ENCODE results near the gene TSPAN18. TPM values are rescaled to one million over a fixed set of nuclear protein-coding genes. Genes with fewer than 3 reads are reported as not detected.

The TSPAN18 gene, protein sequence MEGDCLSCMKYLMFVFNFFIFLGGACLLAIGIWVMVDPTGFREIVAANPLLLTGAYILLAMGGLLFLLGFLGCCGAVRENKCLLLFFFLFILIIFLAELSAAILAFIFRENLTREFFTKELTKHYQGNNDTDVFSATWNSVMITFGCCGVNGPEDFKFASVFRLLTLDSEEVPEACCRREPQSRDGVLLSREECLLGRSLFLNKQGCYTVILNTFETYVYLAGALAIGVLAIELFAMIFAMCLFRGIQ
- total RNA-seq: 26.3 and 47.2 TPM in 2 replicates

DNA sequence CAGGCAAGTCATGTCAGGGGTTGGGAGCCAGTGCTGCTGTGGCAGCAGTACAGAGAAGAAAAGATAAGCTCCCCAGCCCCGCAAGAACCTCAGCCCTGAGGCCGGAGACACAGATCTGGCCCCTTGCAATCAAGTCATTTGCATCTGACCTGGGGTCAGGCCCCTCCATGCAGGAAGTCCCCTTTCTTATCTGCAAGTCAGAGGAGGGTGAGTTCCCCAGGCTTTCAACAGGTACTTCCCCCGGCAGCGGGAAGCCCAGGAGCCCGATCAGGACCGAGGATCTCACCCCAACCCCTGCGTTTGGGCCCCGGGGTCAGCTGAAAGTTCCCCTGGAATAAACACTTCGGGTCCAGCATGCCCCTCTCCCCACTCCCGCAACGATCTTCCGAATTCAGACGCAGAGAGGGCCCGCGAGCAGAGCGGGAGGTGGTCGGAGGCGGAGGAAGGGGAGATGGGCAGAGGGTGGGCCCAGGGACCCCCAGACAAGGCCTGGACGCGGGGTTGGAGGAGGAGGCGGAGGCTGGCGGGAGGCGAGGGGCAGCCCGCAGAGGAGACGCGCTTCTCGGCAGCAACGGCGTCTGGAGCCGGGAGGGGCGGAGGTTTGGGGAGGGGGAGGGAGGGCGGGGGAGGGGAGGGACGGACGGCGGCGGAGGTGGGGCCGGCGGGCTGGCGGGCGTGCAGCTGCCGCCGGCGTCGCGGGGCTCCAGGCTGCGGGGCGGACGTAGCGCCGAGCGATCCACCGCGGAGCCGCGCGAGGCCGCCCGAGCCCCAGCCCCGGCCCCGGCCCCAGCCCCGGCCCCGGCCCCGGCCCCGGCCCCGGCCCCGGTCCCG lies at the start of gene TSPAN18:
TSPAN18 (plus strand) TSS at position 680 of the 831 bp plus-strand sequence. CDS start 179,455 bp downstream, outside the sequence.
- DNase-seq (ENCODE audit: low read depth in 2 of 2): peak in 1 of 2 donors; percentile 41

DNA sequence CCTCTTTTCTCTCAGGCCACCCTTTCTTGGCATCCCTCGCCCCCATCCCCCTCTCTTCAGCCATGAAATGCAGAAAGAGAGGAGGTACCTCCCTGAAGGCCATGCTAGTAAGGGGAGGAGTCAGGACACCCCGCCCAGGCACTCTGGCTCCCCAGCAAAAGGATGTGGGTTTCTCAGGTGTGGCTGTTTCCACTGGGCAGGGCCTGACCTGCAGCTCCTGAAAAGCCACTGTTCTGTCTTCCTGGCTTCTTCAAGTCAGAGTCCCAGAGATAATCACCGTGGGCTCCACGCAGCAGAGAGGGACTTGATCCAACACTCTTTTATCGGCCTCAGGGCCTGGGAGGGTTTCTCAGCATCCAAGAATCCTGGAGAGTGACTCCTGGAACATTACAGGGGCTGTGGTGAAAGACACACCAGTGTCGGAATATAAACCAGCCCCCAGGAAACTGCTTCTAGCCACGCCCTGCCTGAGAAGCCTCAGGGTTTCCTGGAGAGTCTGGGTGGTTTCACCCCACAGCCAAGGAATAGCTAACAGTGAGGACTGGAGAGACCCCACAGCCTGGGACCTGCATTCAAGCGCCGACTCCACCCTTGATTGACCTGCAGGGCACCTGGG lies 45.7 kb upstream of the TSPAN18 start:
- DNase-seq (ENCODE audit: low read depth in 2 of 2): no peak

DNA sequence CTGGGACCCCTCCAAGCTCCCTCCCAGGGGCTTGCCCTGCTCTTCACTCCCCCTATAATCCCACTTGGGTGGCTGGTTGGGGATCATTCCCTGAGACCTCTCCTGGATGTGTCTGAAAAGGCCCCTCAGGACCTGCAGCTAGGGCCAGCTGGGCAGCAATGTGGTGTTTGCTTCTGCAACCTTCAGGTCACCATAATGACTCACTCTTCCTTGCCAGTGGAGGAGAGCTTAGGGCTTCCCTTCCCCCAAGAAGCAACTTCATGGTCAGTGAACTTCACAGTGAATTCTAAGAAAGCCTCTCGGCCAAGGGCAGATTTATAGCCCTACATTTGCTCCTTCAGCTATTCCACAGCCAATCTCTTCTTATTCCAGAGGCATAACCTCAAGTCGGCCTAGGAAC lies 45.1 kb upstream of the TSPAN18 start:
- peak in 1 of 2 donors; percentile 80 for DNase-seq (ENCODE audit: low read depth in 2 of 2)

DNA sequence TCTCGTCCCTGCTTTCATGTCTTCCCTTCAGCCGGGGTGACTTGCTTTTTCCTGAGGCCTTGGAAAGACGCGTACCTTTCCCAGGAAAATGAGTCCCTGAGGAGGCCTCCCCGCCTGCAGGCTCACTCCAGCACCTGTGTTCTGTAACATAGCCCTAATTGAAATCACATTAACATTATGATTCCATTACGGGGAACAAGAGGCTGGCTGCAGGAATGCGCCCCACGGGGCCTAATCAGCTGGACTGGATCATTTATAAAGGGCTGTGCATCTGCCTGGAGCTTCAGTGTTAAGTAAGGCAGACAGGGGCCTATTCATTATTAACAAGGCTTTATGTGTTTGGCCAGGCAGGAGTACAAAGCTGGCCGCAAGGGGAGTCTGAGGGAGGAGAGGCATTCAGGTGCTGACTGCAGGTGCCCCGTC lies 41.9 kb upstream of the TSPAN18 start:
- DNase-seq (ENCODE audit: low read depth in 2 of 2): no peak

DNA sequence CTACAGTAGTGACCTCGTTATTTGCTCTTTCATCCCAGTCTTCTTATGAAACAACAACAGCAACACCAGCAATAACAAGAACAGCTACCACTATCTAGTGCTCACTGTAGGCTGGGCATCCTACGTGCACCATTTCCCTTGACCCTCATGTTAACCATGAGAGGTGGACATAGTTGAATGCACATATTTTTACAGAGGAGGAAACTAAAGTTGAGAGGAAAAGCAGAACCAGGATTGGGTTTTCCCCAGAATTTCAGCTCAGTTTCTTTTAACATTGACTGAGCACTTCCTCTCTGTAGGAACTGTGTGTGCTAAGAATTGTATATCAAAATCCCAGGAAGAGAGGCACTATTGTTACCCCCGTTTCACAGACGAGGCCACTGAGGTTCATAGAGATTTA lies 39.4 kb upstream of the TSPAN18 start:
- DNase-seq (ENCODE audit: low read depth in 2 of 2): no peak

DNA sequence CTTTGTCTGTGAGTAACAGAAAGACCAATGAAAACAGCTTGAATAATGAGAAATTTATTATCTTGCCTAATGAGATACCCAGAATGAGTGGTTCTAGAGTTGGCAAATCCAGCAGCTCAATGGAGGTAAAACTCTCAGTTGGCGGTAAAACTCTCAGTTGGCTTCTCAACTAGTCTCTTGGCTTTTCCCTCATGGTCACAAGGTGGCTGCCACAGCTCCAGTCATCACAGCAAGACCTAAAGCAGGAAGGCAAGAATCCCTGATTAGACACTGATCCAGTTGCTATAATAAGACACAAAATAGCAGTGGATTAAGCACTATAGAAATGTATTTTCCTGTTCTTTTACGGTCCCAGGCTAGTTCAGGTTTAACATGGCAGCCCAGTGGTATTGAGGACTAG lies 37.5 kb upstream of the TSPAN18 start:
- no peak for DNase-seq (ENCODE audit: low read depth in 2 of 2)

DNA sequence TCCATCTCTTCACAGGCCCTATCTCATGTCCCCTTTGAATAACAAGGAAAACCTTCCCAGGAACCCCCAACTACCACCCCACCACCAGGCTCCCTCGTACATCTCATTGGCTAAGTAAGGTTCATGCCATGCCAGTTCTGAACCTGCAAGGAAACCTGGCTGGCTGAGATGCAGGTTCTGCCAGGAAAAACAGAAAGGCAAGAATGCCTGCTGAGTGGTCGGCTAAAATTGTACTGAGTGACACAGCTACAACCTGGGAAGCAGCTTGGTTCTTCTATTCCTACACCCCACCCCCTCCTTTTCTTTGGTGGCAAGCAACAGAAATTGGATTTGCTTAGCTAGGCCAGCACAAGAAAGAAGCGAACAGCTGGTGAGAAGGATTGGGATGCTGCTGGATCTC lies 36.1 kb upstream of the TSPAN18 start:
- no peak for DNase-seq (ENCODE audit: low read depth in 2 of 2)

DNA sequence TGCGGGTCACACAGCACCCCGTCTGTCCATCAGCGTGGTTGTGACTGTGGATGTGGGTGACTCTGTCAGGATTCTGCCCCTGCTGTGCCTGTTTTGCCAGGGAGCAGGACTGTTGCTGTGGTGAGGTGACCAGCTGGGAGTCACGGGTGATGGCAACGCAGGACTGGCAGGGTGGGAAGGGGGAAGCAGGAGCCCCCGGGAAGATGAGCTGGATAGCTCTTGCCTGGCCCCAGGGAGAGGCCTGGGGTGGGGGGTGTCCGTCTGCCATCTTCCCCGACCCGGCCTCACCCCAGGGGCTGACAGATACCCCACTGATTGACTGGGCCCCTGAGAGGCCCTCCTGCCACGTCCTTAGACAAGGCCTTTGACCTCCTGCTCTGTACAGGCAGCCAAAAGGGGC lies 34.3 kb upstream of the TSPAN18 start:
- no peak for DNase-seq (ENCODE audit: low read depth in 2 of 2)

DNA sequence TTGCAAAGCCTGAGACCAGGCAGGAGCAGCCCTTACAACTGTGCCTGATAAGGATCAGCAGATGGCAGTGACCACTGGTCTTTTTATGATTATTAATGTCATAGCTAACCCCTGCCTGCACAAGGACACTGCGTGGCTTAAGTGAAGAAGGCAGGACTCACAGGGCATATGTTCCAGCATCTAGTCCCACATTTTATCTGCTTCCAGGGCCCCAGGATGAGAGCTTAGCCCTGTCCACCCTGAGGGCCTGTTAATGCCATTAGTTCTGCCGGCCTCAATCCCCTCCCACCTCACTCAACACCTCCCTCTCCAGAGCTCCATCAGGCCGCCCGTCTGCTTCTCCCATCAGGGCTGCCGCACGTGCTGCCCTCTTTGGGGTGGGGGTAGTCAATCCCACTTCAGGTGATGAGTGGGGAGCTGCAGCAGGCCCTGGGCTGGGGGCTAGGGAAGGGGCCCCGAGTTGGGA lies 33.1 kb upstream of the TSPAN18 start:
- no peak for DNase-seq (ENCODE audit: low read depth in 2 of 2)

DNA sequence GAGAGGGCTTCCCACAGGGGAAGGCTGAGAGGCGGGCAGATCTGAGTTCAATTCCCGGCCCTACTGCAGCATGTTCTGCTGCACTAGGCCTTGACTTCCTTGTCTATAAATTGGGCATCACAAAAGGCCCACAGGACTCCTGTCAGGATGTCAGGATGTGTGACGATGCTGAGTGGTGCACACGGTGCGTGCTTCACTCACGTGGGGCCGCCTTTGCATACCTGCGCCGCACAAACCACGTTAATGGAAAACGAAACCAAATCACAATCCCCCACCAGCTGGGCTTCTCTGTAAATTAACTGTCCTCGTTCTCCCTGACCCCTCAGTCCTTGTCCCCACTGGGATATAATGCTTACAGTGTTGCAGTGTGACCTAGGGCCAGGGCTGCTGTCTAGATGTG lies 32.3 kb upstream of the TSPAN18 start:
- DNase-seq (ENCODE audit: low read depth in 2 of 2): no peak

DNA sequence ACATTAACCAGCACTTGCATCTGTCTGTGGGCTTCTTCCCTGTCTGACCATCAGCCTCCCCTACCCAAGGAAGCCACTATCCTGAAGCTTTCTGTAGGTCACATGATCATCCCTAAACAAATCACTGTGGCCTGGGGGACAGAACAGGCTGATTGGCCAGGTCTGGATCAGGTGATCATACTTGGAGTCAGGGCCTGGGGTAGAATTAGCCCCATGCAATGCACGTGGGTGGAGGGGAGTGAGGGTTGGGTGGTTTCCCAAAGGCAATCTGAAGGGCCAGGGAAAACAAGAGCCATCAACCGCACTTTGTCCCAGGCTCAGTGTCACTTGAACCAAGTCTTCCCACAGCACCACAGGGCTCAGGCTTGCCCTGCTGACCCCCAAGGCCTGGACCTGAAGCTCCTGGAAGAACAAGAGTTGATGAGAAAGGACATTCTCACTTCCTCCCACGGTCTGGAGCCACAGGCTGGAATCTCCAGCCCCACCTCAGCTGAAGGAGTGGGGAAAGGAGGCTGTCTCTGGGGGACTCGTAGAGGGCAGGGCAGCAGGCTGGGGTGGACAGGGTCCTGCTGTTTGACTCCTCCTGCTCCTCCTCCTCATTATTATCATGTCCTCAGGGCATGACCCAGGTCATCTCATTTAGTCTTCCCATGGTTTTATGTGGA lies 31.5 kb upstream of the TSPAN18 start:
- no peak for DNase-seq (ENCODE audit: low read depth in 2 of 2)

DNA sequence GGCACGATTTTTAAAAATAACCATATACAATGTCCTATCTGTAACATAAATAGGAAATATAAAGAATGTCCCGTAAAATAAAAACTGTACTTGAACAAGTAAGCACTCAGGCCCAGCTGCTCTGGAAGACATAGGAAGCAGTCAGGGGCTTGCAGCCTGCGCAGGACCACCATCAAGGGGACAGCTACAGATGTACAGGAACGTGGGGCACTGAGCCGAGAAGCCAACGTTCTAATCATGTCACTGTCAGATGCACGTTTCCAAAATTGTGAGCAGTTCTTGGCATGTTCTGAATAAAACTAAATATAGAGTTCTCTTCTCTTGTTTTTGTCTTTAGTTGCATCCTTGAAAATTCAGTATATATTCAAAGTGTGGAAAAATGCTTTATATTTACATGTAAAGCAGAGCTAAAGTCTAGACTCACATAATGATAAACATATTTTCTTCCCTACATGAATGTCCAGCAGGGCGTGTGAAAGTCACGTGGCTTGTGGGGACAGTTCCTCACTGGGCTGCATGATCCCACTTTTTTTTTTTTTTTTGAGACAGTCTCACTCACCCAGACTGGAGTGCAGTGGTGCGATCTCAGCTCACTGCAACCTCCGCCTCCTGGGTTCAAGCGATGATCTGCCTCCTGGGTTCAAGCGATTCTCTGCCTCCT lies 28.4 kb upstream of the TSPAN18 start:
- DNase-seq (ENCODE audit: low read depth in 2 of 2): no peak

DNA sequence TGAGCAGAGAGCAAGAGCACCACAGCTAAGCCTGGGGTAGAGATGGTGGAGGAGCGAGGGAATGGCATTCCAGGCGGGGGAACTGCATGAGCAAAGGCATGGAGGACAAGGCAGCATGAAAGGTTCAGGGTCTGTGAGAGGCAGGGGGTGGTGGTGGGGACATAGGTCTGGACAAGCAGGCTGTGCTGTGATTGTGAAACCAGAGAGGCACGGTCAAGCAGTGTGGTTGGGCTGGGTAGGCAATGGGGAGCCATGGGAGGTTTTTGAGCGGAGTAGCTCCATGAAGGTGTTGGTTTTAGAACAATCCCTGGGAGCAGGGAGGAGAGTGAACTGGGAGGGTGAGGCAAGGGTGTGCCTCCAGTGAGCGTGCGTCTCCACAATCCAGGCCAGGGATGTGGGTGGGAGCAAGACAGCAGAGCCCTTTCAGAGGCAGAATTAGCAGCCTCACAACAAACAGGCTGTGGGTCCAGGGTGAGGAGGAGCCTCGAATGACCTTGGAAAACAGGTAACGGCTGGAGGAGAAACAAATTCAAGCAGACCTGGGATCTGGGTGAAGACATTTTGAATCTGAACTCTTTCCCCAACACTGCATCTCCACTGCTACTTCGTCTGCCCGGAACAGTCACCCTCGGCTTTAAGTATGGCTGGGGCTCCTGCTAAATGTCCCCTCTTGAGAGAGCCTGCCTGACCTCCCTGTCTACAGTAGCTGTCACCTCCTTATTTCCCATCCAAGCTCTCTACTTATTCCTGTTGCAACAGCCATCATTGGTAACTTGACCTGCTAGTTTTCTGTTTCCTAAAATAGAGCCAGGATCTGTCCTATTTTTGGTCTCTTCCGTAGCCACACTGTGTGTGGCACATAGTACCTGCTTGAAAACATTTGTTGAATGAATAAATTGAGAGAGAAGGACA lies 27.0 kb upstream of the TSPAN18 start:
- DNase-seq (ENCODE audit: low read depth in 2 of 2): no peak

DNA sequence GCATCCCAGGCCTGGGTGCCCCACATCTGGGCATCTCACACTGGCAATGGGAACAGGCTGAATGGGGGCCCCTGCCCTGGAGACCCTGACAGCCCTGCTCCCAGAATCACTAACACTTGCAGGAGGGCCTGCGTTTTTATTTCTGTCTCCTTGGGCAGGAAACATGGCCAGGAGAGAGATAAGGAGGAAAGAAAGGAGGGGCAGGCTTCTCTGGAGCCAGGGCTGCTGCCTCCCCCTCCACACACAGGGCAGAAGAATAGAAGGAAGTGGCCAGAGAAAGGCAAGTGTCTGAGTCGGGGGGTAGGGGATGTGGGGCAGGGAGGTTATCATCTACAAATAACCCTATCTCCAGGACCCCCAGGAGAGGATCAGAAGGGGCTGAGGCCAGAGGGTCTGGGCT lies 25.5 kb upstream of the TSPAN18 start:
- DNase-seq (ENCODE audit: low read depth in 2 of 2): peak in 1 of 2 donors; percentile 42

DNA sequence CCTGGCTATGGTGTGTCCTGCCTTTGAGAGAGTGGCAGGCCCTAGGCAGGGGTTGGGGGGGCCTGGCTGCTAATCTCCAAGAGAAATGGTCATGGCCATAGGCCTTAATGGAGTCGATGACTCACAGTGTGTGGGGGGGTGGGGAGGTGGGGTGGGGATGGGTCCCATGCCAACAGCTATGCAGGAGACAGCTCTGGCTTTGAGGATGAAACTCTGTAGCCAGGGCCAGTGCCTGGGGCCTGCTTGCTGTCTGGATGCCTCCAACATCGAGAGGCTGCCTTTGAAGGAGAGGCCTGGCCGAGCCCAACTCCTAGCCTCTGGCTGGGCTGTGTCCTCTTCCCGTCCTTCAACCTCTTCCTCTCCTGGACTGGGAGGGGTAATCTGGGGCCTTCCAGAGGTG lies 23.9 kb upstream of the TSPAN18 start:
- no peak for DNase-seq (ENCODE audit: low read depth in 2 of 2)

DNA sequence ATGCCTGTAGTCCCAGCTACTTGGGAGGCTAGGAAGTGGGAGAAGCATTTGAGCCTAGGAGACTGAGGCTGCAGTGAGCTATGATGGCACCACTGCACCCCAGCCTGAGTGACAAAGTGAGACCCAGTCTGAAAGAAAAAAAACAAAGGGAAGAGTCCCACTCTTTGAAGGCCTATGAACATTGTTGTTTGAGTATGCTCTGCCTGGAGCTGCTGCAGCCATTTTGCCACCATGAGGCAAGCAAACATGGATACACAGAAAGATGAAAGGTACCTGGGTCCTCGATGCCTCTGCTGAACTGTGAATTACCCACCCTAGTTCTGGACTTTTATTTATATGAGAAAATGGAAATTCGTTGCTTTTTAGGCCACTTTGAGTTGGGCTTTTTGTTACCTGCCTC lies 19.7 kb upstream of the TSPAN18 start:
- DNase-seq (ENCODE audit: low read depth in 2 of 2): no peak

DNA sequence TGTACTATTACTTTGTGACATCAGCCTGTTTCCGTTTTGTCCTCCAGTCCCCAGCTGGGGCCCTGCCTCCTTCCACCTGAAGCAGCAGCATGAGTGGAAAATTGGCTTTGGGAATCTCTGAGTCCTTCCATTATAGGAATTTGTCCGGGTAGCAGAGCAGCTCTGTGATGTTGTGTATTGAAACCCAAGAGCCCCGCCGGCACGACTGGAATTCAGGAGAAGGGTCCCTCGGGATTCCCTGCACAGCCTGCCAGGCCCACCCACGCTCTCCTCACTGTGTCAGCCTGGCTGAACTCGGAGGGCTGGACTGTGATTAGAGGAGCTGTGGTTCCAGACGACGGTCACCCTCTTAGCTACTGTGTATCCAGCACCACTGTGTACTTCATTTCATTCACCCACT lies 18.8 kb upstream of the TSPAN18 start:
- DNase-seq (ENCODE audit: low read depth in 2 of 2): no peak

DNA sequence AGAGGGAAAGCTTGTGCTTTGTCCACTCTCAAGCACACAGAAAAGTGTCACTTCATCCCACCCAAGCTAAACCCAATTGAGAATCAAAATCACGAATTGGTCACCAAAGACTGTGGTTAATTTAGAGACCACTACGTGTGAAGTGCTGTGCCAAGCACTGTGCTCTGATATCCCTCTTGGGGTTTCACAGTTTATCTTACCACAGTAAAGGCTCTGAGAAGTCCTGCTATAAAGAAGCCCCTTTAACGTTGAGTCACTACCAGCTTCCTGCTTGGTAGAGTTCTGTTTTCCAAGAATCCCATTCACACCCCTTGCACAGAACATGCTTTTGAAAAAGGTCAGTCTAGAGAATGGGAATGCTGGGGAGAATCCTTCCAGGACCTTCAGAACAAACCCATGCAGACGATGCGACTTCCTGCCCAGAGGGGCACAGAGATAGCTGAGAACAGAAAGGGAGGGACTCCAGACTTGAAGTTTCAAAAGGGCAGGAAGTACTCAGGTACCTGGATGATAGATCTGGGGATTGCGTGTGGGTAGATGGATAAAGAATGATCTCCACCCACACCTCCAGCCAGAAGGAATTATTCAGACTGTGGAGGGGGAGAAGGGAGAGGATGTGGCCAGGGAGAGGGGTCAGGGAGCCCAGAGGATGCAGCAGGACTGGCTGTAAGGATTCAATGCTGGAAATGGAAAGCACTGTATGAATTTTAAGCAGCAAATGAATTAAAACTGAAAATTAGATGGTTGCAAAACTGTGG lies 18.1 kb upstream of the TSPAN18 start:
- DNase-seq (ENCODE audit: low read depth in 2 of 2): peak in 1 of 2 donors; percentile 46

DNA sequence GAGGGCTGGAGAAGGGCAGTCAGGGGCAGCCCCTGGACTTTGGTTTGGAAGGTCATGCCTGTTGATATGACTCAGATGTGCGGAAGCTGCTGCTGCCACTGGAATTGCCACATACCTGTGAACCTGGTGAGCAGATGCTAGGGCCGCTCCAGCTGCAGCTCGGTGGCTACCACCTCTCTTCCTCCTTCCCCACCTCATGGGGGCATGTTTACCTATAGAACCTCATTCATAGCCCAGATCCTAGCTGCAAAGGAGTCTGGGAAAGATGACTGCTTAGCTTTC lies 17.5 kb upstream of the TSPAN18 start:
- DNase-seq (ENCODE audit: low read depth in 2 of 2): peak in 1 of 2 donors; percentile 31

DNA sequence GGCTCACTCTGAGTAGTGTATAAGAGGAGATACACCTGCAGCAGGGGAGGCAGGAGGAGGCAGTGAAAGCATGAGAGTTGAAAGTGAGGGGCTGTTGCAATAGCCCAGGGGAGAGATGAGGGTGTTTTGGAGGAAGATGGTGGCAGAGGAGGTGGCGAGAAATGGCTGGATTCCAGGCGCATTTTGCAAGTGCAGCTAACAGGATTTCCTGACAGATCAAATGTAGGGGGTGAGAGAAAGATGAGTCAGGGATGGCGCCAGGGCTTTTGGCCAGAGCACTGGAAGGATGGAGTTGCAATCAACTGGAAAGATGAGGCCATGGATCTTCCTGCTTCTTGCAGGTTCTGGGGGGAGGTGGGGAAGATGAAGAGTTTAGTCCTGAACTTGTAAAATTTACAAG lies 16.8 kb upstream of the TSPAN18 start:
- DNase-seq (ENCODE audit: low read depth in 2 of 2): peak; percentile 62 to 80
